H1 (cell line): ENCODE results near the gene ITPR3. TPM values are rescaled to one million over a fixed set of nuclear protein-coding genes. Genes with fewer than 3 reads are reported as not detected.

Source experiments
- CTCF ChIA-PET: fragments of 300-600 bp; sonication (Branson Sonifier 250); formaldehyde crosslinking; loops from one replicate; lab custom pipeline; 2021; ENCODE audit not compliant: partially characterized antibody; lab: Charles Lee
- POLR2A ChIA-PET: fragments of 300-600 bp; sonication (Branson Sonifier 250); formaldehyde crosslinking; loops from one replicate; lab custom pipeline; 2021; ENCODE audit warnings: inconsistent platforms; ENCODE audit not compliant: partially characterized antibody; lab: Charles Lee
- DNase-seq, 2 experiments: peaks; one replicate each; pipeline versions ENCODE4 v3.0.0 to v3.0.0-alpha.2; 2010 to 2022; ENCODE audit warnings: low spot score in 2 of 2, low read depth in 1 of 2, mixed read lengths in 1 of 2
- FAIRE-seq: peaks from 2 replicates; lab custom pipeline; 2011; peaks lifted over from hg19 to GRCh38; lab: Jason Lieb, UNC
- H2AFZ ChIP-seq: 2 replicates; pipeline ENCODE4 v1.8.1; 2012; ENCODE audit warnings: low read length, inconsistent platforms
- H2AK5ac ChIP-seq: 2 replicates; pipeline ENCODE4 v1.6.1; 2013; ENCODE audit warnings: low read depth, low read length
- H2BK120ac ChIP-seq: replicated peaks from 2 replicates; pipeline ENCODE3; 2013; ENCODE audit warnings: low read depth, low read length, inconsistent platforms
- H2BK12ac ChIP-seq: 2 replicates; pipeline ENCODE4 v1.6.1; 2013; ENCODE audit warnings: low read depth, low read length
- H2BK15ac ChIP-seq: 2 replicates; pipeline ENCODE4 v1.6.1; 2013; ENCODE audit warnings: low read length
- H2BK20ac ChIP-seq: 2 replicates; pipeline ENCODE4 v1.6.1; 2013; ENCODE audit warnings: low read length
- H2BK5ac ChIP-seq: 2 replicates; pipeline ENCODE4 v1.6.1; 2013; ENCODE audit warnings: low read depth, low read length
- H3K14ac ChIP-seq: 2 replicates; pipeline ENCODE4 v1.6.1; 2013; ENCODE audit warnings: inconsistent platforms; ENCODE audit not compliant: insufficient read length
- H3K18ac ChIP-seq: 2 replicates; pipeline ENCODE4 v1.6.1; 2013; ENCODE audit warnings: low read length; ENCODE audit errors: extremely low read depth
- H3K23ac ChIP-seq: 2 replicates; pipeline ENCODE4 v1.6.1; 2013; ENCODE audit warnings: inconsistent platforms; ENCODE audit not compliant: insufficient read length
- H3K23me2 ChIP-seq: 2 replicates; pipeline ENCODE4 v1.6.1; 2013; ENCODE audit warnings: low read depth, low read length
- H3K27ac ChIP-seq: 2 replicates; pipeline ENCODE4 v1.6.1; 2011; ENCODE audit warnings: low read depth, low read length, inconsistent platforms
- H3K27me3 ChIP-seq, 4 experiments: replicated peaks in 1 of 4; 1 replicate in 1 of 4; 2 replicates in 3 of 4; pipeline versions ENCODE4 v1.6.1 to v1.8.1; 2011 to 2013; ENCODE audit warnings: low read length in 3 of 4, mild to moderate bottlenecking in 3 of 4, inconsistent platforms in 2 of 4, mixed read lengths in 2 of 4, moderate library complexity in 1 of 4; ENCODE audit not compliant: control insufficient read depth in 3 of 4, insufficient read depth in 3 of 4; ENCODE audit errors: extremely low read depth in 1 of 4
- H3K36me3 ChIP-seq, 4 experiments: 2 replicates each; pipeline versions ENCODE4 v1.6.1 to v1.8.1; 2011 to 2013; ENCODE audit warnings: mild to moderate bottlenecking in 4 of 4, low read length in 3 of 4, moderate library complexity in 2 of 4, control low read depth in 1 of 4, inconsistent platforms in 1 of 4; ENCODE audit not compliant: insufficient read depth in 4 of 4, control insufficient read depth in 2 of 4
- H3K4ac ChIP-seq: replicated peaks from 2 replicates; pipeline ENCODE3; 2013; ENCODE audit warnings: low read length, low read depth, mixed read lengths, inconsistent platforms; ENCODE audit not compliant: insufficient read length
- H3K4me1 ChIP-seq, 4 experiments: replicated peaks in 1 of 4; 1 replicate in 1 of 4; 2 replicates in 3 of 4; pipeline versions ENCODE4 v1.6.1 to v1.8.1; 2011 to 2013; ENCODE audit warnings: low read length in 3 of 4, inconsistent platforms in 2 of 4, mixed read lengths in 1 of 4; ENCODE audit not compliant: insufficient read depth in 4 of 4, control insufficient read depth in 3 of 4
- H3K4me2 ChIP-seq, 2 experiments: 2 replicates each; pipeline versions ENCODE4 v1.6.1 to v1.8.1; 2011 to 2013; ENCODE audit warnings: low read depth in 2 of 2, low read length in 2 of 2, control low read depth in 1 of 2, inconsistent platforms in 1 of 2, mild to moderate bottlenecking in 1 of 2; ENCODE audit not compliant: insufficient read depth in 1 of 2
- H3K4me3 ChIP-seq, 4 experiments: fragments of 200-600, 300-600 bp in 1 of 4; sonication (generic), shearing (Covaris generic), sonication (Bioruptor Twin) in 1 of 4; 2 replicates each; pipeline versions ENCODE4 v1.5.1 to v1.8.1; 2011 to 2016; ENCODE audit warnings: low read length in 4 of 4, low read depth in 3 of 4, control low read depth in 2 of 4, inconsistent platforms in 2 of 4, mild to moderate bottlenecking in 2 of 4, mixed read lengths in 1 of 4, moderate library complexity in 1 of 4; ENCODE audit not compliant: insufficient read depth in 2 of 4; ENCODE audit errors: extremely low read depth in 1 of 4
- H3K56ac ChIP-seq: replicated peaks from 2 replicates; pipeline ENCODE3; 2013; ENCODE audit warnings: low read depth, mild to moderate bottlenecking, mixed read lengths, low read length, inconsistent platforms; ENCODE audit not compliant: insufficient read length
- H3K79me1 ChIP-seq: 2 replicates; pipeline ENCODE4 v1.6.1; 2013; ENCODE audit warnings: low read depth, low read length, control low read depth
- H3K79me2 ChIP-seq, 2 experiments: 2 replicates each; pipeline versions ENCODE4 v1.6.1 to v1.8.1; 2012 to 2013; ENCODE audit warnings: low read length in 2 of 2, mild to moderate bottlenecking in 2 of 2, inconsistent platforms in 1 of 2; ENCODE audit not compliant: insufficient read depth in 2 of 2, control insufficient read depth in 1 of 2
- H3K9ac ChIP-seq, 4 experiments: replicated peaks in 1 of 4; 1 replicate in 1 of 4; 2 replicates in 3 of 4; pipeline versions ENCODE4 v1.6.1 to v1.8.1; 2011 to 2013; ENCODE audit warnings: low read depth in 3 of 4, low read length in 3 of 4, control low read depth in 2 of 4, mild to moderate bottlenecking in 2 of 4, moderate library complexity in 2 of 4, inconsistent platforms in 1 of 4; ENCODE audit errors: extremely low read depth in 1 of 4
- H3K9me3 ChIP-seq, 2 experiments: 2 replicates each; pipeline versions ENCODE4 v1.6.1 to v1.8.1; 2012 to 2013; ENCODE audit warnings: mild to moderate bottlenecking in 2 of 2, moderate library complexity in 2 of 2, control low read depth in 1 of 2, inconsistent platforms in 1 of 2, low read depth in 1 of 2, low read length in 1 of 2, mixed read lengths in 1 of 2; ENCODE audit not compliant: insufficient read depth in 2 of 2
- H4K20me1 ChIP-seq, 2 experiments: replicated peaks in 1 of 2; 2 replicates each; pipeline versions ENCODE3 to v1.8.1; 2011 to 2013; ENCODE audit warnings: inconsistent platforms in 2 of 2, low read length in 2 of 2, mild to moderate bottlenecking in 1 of 2; ENCODE audit not compliant: insufficient read depth in 2 of 2, control insufficient read depth in 1 of 2
- H4K5ac ChIP-seq: 2 replicates; pipeline ENCODE4 v1.6.1; 2013; ENCODE audit warnings: low read length, low read depth, mixed read lengths, inconsistent platforms; ENCODE audit not compliant: insufficient read length
- H4K8ac ChIP-seq: 2 replicates; pipeline ENCODE4 v1.8.0; 2013; ENCODE audit warnings: mild to moderate bottlenecking, moderate library complexity, low read length, inconsistent platforms; ENCODE audit not compliant: insufficient read depth; ENCODE audit errors: extremely low read depth
- H4K91ac ChIP-seq: replicated peaks from 2 replicates; pipeline ENCODE3; 2013; ENCODE audit warnings: low read length, mixed read lengths, inconsistent platforms; ENCODE audit not compliant: insufficient read length
- CHD1 ChIP-seq: IDR thresholded peaks from 2 replicates; pipeline ENCODE4 v1.6.1; 2012; ENCODE audit warnings: low read depth, low read length, improper control_type of control experiment
- CHD2 ChIP-seq: IDR thresholded peaks from 2 replicates; pipeline ENCODE4 v1.6.1; 2012; ENCODE audit warnings: low read length, improper control_type of control experiment
- CREB1 ChIP-seq: IDR thresholded peaks from 2 replicates; pipeline ENCODE4 v1.6.1; 2012; ENCODE audit warnings: inconsistent platforms
- EGR1 ChIP-seq: IDR thresholded peaks from 2 replicates; pipeline ENCODE4 v1.6.1; 2011; ENCODE audit warnings: low read depth, low read length, borderline replicate concordance
- FOSL1 ChIP-seq: IDR thresholded peaks from 2 replicates; pipeline ENCODE4 v1.6.1; 2011; ENCODE audit warnings: mild to moderate bottlenecking, low read depth, low read length, moderate library complexity; ENCODE audit not compliant: insufficient read depth
- GABPA ChIP-seq: IDR thresholded peaks from 2 replicates; pipeline ENCODE4 v1.6.1; 2011; ENCODE audit warnings: mild to moderate bottlenecking, low read length, moderate library complexity, borderline replicate concordance; ENCODE audit not compliant: insufficient read depth
- MAFK ChIP-seq: IDR thresholded peaks from 2 replicates; pipeline ENCODE4 v1.6.1; 2012; ENCODE audit warnings: low read depth, mild to moderate bottlenecking, improper control_type of control experiment, low read length
- PHF8 ChIP-seq: fragments of 200-600 bp; sonication (generic); conservative IDR thresholded peaks from 2 replicates; pipeline ENCODE4 v1.7.1; 2012; ENCODE audit warnings: low read depth, mild to moderate bottlenecking, inconsistent platforms, low read length, moderate library complexity
- POLR2AphosphoS5 ChIP-seq: IDR thresholded peaks from 2 replicates; pipeline ENCODE4 v1.6.1; 2011; ENCODE audit warnings: low read depth, low read length
- TAF1 ChIP-seq: IDR thresholded peaks from 2 replicates; pipeline ENCODE4 v1.6.1; 2011; ENCODE audit warnings: mild to moderate bottlenecking, low read depth, low read length
- WGBS, 2 experiments: shearing (Covaris generic) in 1 of 2; methylation state at CpG; one replicate each; pipeline versions ENCODE4 v1.1.6 to v1.1.7; 2013 to 2015; ENCODE audit warnings: low lambda C conversion rate in 2 of 2, mixed read lengths in 2 of 2, inconsistent platforms in 1 of 2, low coverage in 1 of 2, missing lambda C conversion rate in 1 of 2; ENCODE audit not compliant: insufficient replicate concordance in 2 of 2, insufficient coverage in 1 of 2, insufficient read length in 1 of 2; ENCODE audit errors: extremely low coverage in 1 of 2, missing lambda C conversion rate in 1 of 2; 5-methylcytosine and 5-hydroxymethylcytosine counted together
- polyA plus RNA-seq, 7 experiments: library from polyadenylated mRNA; depleted of rRNA in 3 of 7; stranded (reverse) in 5 of 7; unstranded in 2 of 7; fragments of >200 nt in 5 of 7; fragments of 200-250 nt in 2 of 7; gene quantifications; 1 replicate in 5 of 7; 2 replicates in 1 of 7; 4 replicates in 1 of 7; pipeline versions ENCODE4 v1.2.1 to v1.2.3, GENCODE V29; 2011 to 2013; ENCODE audit warnings: missing spikeins in 2 of 7, mixed read lengths in 2 of 7
- total RNA-seq: library from RNA; stranded (reverse); fragmentation: NEBNext Ultra II Directional; extraction: Animal tissue kit (Norgen Biotek cat#: 25700); gene quantifications from 2 replicates; pipeline ENCODE4 v1.2.1, GENCODE V29; 2021

The ITPR3 gene
- total and polyA plus RNA-seq, 2 of the 8 experiments (the other 6 are each of a cell fraction or from before 2014, with no cell fraction given): 29.1 to 45.7 TPM

DNA sequence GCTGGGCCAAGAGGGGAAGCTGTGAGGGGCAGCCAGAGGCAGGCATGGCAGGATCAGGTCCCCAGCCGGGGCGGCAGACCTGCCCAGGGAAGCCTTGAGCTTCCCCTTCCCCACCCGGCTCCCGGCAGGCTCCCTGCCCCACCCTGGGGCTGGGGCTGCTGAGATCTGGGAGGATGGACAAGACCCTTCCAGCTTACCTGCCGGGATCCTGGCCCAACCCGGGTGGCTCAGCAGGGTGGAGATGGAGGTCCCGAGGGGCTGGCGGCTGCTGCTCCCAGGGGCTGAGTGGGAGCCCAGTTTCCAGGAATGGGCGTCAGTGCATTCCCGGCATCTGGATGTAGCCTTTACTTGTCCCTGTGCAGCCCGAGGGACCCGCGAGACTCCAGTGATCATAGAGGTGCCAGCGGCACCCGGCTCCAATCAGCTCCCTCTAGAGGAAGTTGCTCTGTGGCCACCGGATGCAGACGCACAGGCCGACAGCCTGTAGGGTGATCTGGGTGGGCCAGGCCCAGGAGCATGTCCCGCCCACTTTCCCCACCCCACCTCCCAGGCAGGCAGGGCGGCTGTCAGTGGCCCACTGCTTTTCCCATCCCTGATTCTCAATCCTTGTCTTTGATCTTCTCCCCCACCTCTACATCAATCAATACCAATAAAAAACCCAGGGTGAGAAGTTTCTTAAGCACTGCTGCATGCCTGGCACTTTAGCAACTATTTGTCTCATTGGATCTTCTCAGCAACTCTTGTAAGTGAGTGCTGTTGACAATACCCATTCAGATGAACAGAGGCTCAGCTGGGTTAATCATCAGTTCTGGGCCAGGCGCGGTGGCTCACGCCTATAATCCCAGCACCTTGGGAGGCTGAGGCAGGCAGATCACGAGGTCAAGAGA, 41.1 kb upstream of the ITPR3 start, which contains the start of gene BAK1:
TSS of gene BAK1 (minus strand) at position 449 of the 887 bp plus-strand sequence. CDS start 2,672 bp downstream, outside the sequence.
- peak within 1 kb of the TSS; percentile 65 to 95 (median 93) for H3K4me3 ChIP-seq
- FAIRE-seq (no peak), DNase-seq (peak in 1 of 2 experiments; percentile 87)
- H2AFZ ChIP-seq: peak within 1 kb of the TSS; percentile 60; the same call in 1 of the 2 replicates
- peaks cover 5% of the 10 kb centered on the region; the same call in 1 of the 2 replicates for H3K79me1 ChIP-seq
- H3K27ac ChIP-seq: 0 out of 2 replicates have a peak within 1 kb of the TSS, but pooled peaks have one; percentile 52
- H3K4ac ChIP-seq: no peak within 1 kb of the TSS
- no peak within 1 kb of the TSS for H4K5ac ChIP-seq
- H2BK5ac ChIP-seq: peak within 1 kb of the TSS; percentile 79; the same call in 1 of the 2 replicates
- POLR2A ChIA-PET: interaction anchor here (0.8 to 2.1 kb wide), 5 partner anchors 9 to 131 kb away, joined by 3 to 7 read pairs (median 5); partner anchors contain the start of genes UQCC2 and ZBTB9
- peaks cover 0 to 19% of the 10 kb centered on the region in 2 experiments; a peak in 3 of 4 replicates for H3K79me2 ChIP-seq
- no peak within 1 kb of the TSS for H3K14ac ChIP-seq
- no peaks in the 10 kb centered on the region for H3K27me3 ChIP-seq
- H3K4me1 ChIP-seq: peaks cover 0 to 8% (median 4%) of the 10 kb centered on the region in 4 experiments; a peak in 6 of 7 replicates
- no peak within 1 kb of the TSS for H3K56ac ChIP-seq
- CTCF ChIA-PET: interaction anchor here (0.5 to 4.9 kb wide), 22 partner anchors 10 to 394 kb away, joined by 3 to 21 read pairs (median 4); partner anchors contain the start of gene ITPR3
- peak within 1 kb of the TSS; percentile 61 to 99 for H3K4me2 ChIP-seq
- no peak within 1 kb of the TSS for H4K91ac ChIP-seq
- H3K9ac ChIP-seq: peak within 1 kb of the TSS; percentile 62 to 71 (median 68); a peak in 6 of 7 replicates
- no peak within 1 kb of the TSS for H3K23ac ChIP-seq
- H4K20me1 ChIP-seq: no peaks in the 10 kb centered on the region
- H2BK20ac ChIP-seq: no peak within 1 kb of the TSS
- H2BK12ac ChIP-seq: no peak within 1 kb of the TSS; the same call in 1 of the 2 replicates
- whole genome bisulfite sequencing, 2 experiments: 5% methylated on average over 24 of the region's 24 CpGs; no CpG with 5 or more reads in 1 of the 2 experiments
- H3K18ac ChIP-seq: peak within 1 kb of the TSS; percentile 60
- no peak within 1 kb of the TSS for H4K8ac ChIP-seq
- peaks cover 4 to 14% (median 8%) of the 10 kb centered on the region in 4 experiments for H3K36me3 ChIP-seq
- no peak within 1 kb of the TSS for H2AK5ac ChIP-seq
- H2BK120ac ChIP-seq: no peak within 1 kb of the TSS
- peaks cover 5% of the 10 kb centered on the region; the same call in 1 of the 2 replicates for H3K23me2 ChIP-seq
- H3K9me3 ChIP-seq: no peaks in the 10 kb centered on the region
- H2BK15ac ChIP-seq: peak within 1 kb of the TSS; percentile 96; the same call in 1 of the 2 replicates
- TF ChIP-seq CREB1 (peak; percentile 82), PHF8 (peak; percentile 50), CHD1 (no peak), FOSL1 (no peak), TAF1 (peak; percentile 65; the same call in 1 of the 2 replicates), CHD2 (peak; percentile 60), GABPA (peak; percentile 85; the same call in 1 of the 2 replicates), POLR2AphosphoS5 (0 out of 2 replicates have a peak, but pooled peaks have one; percentile 23), MAFK (no peak), EGR1 (no peak)
